Muscle of leg (tissue), 11 donors: ENCODE data around the gene GRXCR2. TPM values are rescaled to one million over a fixed set of nuclear protein-coding genes. Genes with fewer than 3 reads are reported as not detected.
"Not testable (repeated sequence)": the region's sequence is repeated elsewhere in the genome, so short reads cannot be mapped to it uniquely, and the experiment has no call there.

Experiments used
- DNase-seq: peaks from one replicate; pipeline ENCODE4 v3.0.0; 2013
- H3K27ac ChIP-seq: one replicate; pipeline ENCODE4 v1.5.1; 2013; ENCODE audit warnings: mild to moderate bottlenecking, low read length, control low read depth
- H3K27me3 ChIP-seq: one replicate; pipeline ENCODE4 v1.6.1; 2013; ENCODE audit warnings: low read length; ENCODE audit not compliant: control insufficient read depth, insufficient read depth
- H3K36me3 ChIP-seq: one replicate; pipeline ENCODE4 v1.6.1; 2013; ENCODE audit warnings: low read length; ENCODE audit not compliant: control insufficient read depth, insufficient read depth
- H3K4me1 ChIP-seq: one replicate; pipeline ENCODE4 v1.6.1; 2013; ENCODE audit warnings: low read length; ENCODE audit not compliant: control insufficient read depth, insufficient read depth
- H3K4me3 ChIP-seq: one replicate; pipeline ENCODE4 v1.5.1; 2013; ENCODE audit warnings: low read length, control low read depth
- H3K9me3 ChIP-seq: replicated peaks from 2 replicates; pipeline ENCODE4 v1.6.1; 2013; ENCODE audit warnings: low read depth, low read length; ENCODE audit not compliant: control insufficient read depth
- WGBS: methylation state at CpG from one replicate; pipeline ENCODE4 v1.1.5; 2013; ENCODE audit warnings: missing lambda C conversion rate; ENCODE audit not compliant: insufficient coverage; 5-methylcytosine and 5-hydroxymethylcytosine counted together
- polyA plus RNA-seq, 8 donors: library from polyadenylated mRNA; unstranded; fragments of 120-200 nt; gene quantifications; one replicate each; pipeline versions ENCODE4 v1.2.1 to v1.2.3, GENCODE V29; 2013; ENCODE audit warnings: inconsistent platforms in 1 of 8, low replicate concordance in 1 of 8; ENCODE audit not compliant: insufficient read length in 8 of 8, insufficient read depth in 1 of 8
- total RNA-seq: library from RNA; stranded (reverse); fragments of 120-200 nt; gene quantifications from one replicate; pipeline ENCODE4 v1.2.4, GENCODE V29; 2013

Gene GRXCR2
- total and polyA plus RNA-seq, 9 donors: 0.05 TPM; not detected in 8

- Histone ChIP-seq H3K27ac (no peak overlapping the region), H3K4me1 (peaks cover 7% of the 10 kb centered on the region), H3K4me3 (no peak overlapping the region), H3K36me3 (no peaks in the 10 kb centered on the region), H3K27me3 (no peaks in the 10 kb centered on the region), H3K9me3 (no peaks in the 10 kb centered on the region)
- WGBS: 100% methylated on average over 3 of the region's 3 CpGs
- DNase-seq: no peak
Measured at GRCh38 chr5:145840458-145841132, 32.2 kb downstream of the GRXCR2 start.

- H3K27me3 ChIP-seq: no peaks in the 10 kb centered on the region
- H3K4me3 ChIP-seq: no peak overlapping the region
- WGBS: 30% methylated on average over 2 of the region's 6 CpGs
- no peaks in the 10 kb centered on the region for H3K36me3 ChIP-seq
- peaks cover 10% of the 10 kb centered on the region for H3K4me1 ChIP-seq
- no peak overlapping the region for H3K27ac ChIP-seq
- no peaks in the 10 kb centered on the region for H3K9me3 ChIP-seq
- no peak for DNase-seq
Measured at GRCh38 chr5:145838276-145838675, 34.5 kb downstream of the GRXCR2 start.

GRCh38 chr5:145836241-145836640 lies 36.6 kb downstream of the GRXCR2 start:
- Histone ChIP-seq H3K27ac (peak overlapping the region; percentile 21), H3K4me1 (peaks cover 10% of the 10 kb centered on the region)
- 93% methylated on average over 9 of the region's 13 CpGs for WGBS
- H3K36me3 ChIP-seq, DNase-seq, H3K9me3 ChIP-seq, H3K27me3 ChIP-seq, H3K4me3 ChIP-seq: not testable (repeated sequence)

- Histone ChIP-seq H3K9me3 (no peaks in the 10 kb centered on the region), H3K4me1 (peaks cover 10% of the 10 kb centered on the region), H3K36me3 (no peaks in the 10 kb centered on the region), H3K27ac (peak overlapping the region; percentile 21), H3K4me3 (peak overlapping the region; percentile 69), H3K27me3 (no peaks in the 10 kb centered on the region)
- DNase-seq: no peak
- 6% methylated on average over 3 of the region's 18 CpGs for WGBS
Measured at GRCh38 chr5:145835848-145836239, 37.0 kb downstream of the GRXCR2 start.

- Histone ChIP-seq H3K27ac (peak within 1 kb of the TSS; percentile 52), H3K36me3 (no peaks in the 10 kb centered on the region), H3K27me3 (no peaks in the 10 kb centered on the region), H3K4me3 (peak within 1 kb of the TSS; percentile 69), H3K9me3 (no peaks in the 10 kb centered on the region), H3K4me1 (peaks cover 10% of the 10 kb centered on the region)
- DNase-seq: peak; percentile 96
- under 1% methylated on average over 61 of the region's 71 CpGs for WGBS
Measured at GRCh38 chr5:145834917-145835847, 37.6 kb downstream of the GRXCR2 start, which contains the start of gene PRELID2. TSS of gene PRELID2 (minus strand) at chr5:145835342. CDS start at chr5:145835251, 91 bp downstream.

GRCh38 chr5:145834554-145834916 lies 38.3 kb downstream of the GRXCR2 start:
- DNase-seq: no peak
- Histone ChIP-seq H3K9me3 (no peaks in the 10 kb centered on the region), H3K27ac (no peak overlapping the region), H3K36me3 (no peaks in the 10 kb centered on the region), H3K27me3 (no peaks in the 10 kb centered on the region), H3K4me3 (peak overlapping the region; percentile 69), H3K4me1 (peaks cover 10% of the 10 kb centered on the region)
- 19% methylated on average over 9 of the region's 10 CpGs for WGBS

- DNase-seq: no peak
- Histone ChIP-seq H3K27me3 (no peaks in the 10 kb centered on the region), H3K9me3 (no peaks in the 10 kb centered on the region), H3K4me1 (peaks cover 10% of the 10 kb centered on the region), H3K36me3 (no peaks in the 10 kb centered on the region), H3K27ac (no peak overlapping the region), H3K4me3 (no peak overlapping the region)
- WGBS: 58% methylated on average over 4 of the region's 10 CpGs
Measured at GRCh38 chr5:145833631-145834200, 39.1 kb downstream of the GRXCR2 start.

- Histone ChIP-seq H3K27me3 (no peaks in the 10 kb centered on the region), H3K36me3 (no peaks in the 10 kb centered on the region), H3K4me3 (no peak overlapping the region), H3K9me3 (no peaks in the 10 kb centered on the region), H3K4me1 (peaks cover 4% of the 10 kb centered on the region), H3K27ac (no peak overlapping the region)
- WGBS: no CpG with 5 or more reads among the region's 1 CpG
- no peak for DNase-seq
Measured at GRCh38 chr5:145830594-145830993, 42.2 kb downstream of the GRXCR2 start.

GRCh38 chr5:145829708-145830361 lies 43.0 kb downstream of the GRXCR2 start:
- Histone ChIP-seq H3K4me1 (peaks cover 2% of the 10 kb centered on the region), H3K9me3 (no peaks in the 10 kb centered on the region), H3K36me3 (no peaks in the 10 kb centered on the region), H3K4me3 (no peak overlapping the region), H3K27ac (no peak overlapping the region), H3K27me3 (no peaks in the 10 kb centered on the region)
- DNase-seq: no peak
